IPS-NIHi7 (cell line): ENCODE measurements around the gene OR5L2.
"Not testable (repeated sequence)": the region's sequence is repeated elsewhere in the genome, so short reads cannot be mapped to it uniquely, and the experiment has no call there.

Experiments used
- DNase-seq: peaks from one replicate; pipeline ENCODE4 v3.0.0; 2012; ENCODE audit warnings: mixed read lengths; ENCODE audit errors: extremely low spot score

Gene OR5L2

DNA sequence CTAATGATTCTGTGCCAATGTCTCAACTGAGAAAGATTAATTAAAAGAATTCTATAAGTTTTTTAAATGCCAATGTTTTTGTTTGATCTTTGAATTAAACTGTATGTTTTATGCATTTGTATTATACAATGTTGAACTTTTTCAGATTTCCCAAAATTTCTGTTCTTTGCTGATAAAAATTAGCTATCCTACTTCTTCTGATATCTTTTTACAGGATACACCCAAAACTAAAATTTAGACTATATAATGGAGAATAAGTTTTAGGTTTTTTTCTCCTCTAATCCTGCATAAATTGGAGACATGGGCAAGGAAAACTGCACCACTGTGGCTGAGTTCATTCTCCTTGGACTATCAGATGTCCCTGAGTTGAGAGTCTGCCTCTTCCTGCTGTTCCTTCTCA lies at the start of gene OR5L2:
Gene OR5L2, plus strand, starts transcription at position 301 of the 400 bp plus-strand sequence. Its CDS starts 0 bp downstream, at position 301.
- no peak for DNase-seq

DNA sequence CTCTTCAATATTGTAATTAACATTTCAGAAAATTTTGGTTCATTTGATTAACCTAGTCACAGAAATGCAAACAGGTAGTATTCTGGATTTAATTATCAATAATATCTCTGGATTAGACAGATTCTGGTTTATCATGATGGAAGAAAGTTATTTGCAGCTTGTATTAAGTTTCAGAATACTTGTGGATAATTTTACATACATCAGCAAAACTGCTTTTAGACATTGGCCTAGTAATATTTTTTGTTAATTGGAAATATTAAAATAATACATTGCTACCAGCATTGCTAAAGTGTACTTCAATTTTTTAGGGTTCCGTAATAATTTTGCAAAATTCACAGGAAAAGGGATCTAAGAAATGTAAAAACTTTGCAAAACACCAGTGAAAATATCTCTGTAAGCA lies 35.4 kb upstream of the OR5L2 start:
- no peak for DNase-seq

DNA sequence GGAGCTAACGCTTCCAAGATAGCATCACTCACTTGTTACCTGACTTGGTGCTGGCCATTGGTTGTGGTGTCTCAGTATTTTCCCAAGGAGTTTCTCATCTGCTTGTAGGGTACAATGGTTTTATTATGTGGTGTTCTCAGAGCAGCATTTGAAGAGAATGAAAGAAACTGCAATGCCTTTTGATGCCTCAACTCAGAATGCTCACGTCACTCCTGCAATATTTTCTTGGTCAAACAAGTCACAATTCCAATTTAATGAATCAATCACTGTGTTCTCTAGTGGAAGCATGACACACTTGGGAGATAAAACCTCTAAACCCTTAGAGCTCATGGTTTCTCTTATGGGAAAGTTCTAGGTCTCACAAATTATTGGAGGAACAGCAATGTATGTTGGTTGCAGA lies 33.7 kb upstream of the OR5L2 start:
- DNase-seq, result no peak

DNA sequence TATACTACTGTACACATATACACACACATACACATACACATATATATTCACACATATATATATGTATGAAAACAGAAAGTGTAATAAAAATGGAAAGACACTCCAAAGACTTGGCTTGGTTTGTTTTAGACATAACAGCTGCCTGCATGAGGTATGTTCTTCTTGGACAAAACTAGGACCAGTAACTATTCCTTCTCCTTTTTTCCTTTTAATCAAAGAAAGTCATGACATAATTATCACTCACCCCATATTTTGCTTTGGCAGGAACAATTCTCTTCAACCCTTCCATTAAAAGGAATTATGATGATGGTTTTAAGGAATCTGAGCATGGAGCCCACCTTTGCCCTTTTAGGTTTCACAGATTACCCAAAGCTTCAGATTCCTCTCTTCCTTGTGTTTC lies 31.8 kb upstream of the OR5L2 start, which contains the start of gene OR5D14:
Gene OR5D14, plus strand, starts transcription at position 301 of the 400 bp plus-strand sequence. Its CDS starts 0 bp downstream, at position 301.
- no peak for DNase-seq

DNA sequence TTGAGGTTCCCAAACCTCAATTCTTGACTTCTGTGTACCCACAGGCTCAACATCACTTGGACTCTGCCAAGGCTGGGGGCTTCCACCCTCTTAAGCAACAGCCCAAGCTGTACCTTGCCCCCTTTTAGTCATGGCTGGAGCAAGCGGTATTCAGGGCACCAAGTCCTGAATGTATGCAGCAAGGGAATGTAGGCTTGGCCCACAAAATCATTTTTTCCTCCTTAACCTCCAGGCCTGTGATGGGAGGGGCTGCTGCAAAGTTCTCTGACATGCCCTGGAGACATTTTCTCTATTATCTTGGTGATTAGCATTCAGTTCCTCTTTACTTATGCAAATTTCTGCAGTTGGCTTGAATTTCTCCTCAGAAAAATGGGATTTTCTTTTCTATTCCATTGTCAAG lies 20.8 kb upstream of the OR5L2 start:
- no peak for DNase-seq

DNA sequence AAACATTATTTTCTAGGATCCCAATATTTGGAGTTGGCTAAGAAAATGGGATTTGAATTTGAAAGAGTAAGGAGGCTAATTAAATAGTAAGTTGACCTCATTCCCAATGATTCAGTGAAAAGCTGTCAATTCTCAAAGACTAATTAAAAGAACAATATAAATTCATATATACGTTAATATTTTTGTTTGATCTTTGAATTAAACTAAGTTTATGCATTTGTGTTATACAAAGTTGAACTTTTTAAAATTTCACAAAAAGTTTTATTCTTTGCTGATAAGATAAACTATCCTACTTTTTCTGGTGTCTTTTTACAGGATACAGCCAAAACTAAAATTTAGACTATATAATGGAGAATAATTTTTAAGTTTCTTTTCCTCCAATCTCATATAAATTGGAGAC lies 16.0 kb upstream of the OR5L2 start, which contains the start of gene OR5L1:
Gene OR5L1, plus strand, starts transcription at position 301 of the 400 bp plus-strand sequence. CDS start 100 bp downstream, outside the sequence.
- no peak for DNase-seq

DNA sequence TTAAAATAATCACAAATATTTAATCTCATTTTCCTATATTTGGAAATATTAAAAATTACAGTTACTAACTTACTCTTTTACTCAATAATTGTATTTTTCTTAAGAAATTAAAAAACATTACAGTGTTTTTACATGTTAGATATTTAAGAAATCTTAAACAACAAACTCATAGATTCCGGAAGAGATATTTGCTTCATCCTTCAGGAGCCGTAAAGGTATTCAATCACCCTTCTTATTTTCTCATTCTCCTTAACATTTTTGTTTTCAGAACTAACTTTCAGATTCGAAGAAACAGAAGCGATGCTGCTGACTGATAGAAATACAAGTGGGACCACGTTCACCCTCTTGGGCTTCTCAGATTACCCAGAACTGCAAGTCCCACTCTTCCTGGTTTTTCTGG lies 7.7 kb upstream of the OR5L2 start, which contains the start of gene OR5D18:
Gene OR5D18, plus strand, starts transcription at position 301 of the 400 bp plus-strand sequence. Its CDS starts 0 bp downstream, at position 301.
- no peak for DNase-seq

DNA sequence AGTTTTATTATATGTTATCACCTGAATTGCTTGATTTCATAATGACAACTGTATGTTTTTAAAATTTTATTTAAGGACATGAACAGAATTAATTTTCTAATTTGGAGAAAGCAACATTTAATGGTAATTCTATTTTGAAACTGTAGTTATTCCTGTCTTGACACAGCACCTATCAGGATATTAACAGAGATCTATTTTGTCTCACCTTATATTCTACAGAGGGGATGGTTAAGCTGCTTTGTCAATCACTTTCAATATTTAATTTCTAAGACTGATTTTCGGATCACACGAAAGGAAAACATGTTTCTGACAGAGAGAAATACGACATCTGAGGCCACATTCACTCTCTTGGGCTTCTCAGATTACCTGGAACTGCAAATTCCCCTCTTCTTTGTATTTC lies 11.4 kb downstream of the OR5L2 start, which contains the start of gene OR5D16:
Gene OR5D16, plus strand, starts transcription at position 301 of the 400 bp plus-strand sequence. Its CDS starts 0 bp downstream, at position 301.
- DNase-seq, result no peak

DNA sequence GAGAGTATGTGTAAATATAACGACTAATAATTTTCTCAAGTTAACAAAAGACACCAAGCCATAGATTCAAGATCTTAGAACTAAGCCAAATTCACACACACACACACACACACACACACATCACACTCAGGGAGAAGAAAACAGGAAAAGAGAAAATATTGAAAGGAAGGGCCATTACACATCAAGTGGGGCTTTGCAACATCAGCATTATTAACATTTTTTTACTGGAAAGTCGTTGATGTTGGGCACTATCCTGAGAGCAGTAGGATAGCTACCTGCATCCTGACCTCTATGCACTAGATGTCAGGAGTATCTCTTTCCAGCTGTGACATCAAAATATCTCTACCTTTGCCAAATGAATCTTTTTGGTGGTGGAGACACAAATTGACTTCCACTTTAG lies 20.4 kb downstream of the OR5L2 start:
- DNase-seq, result no peak

DNA sequence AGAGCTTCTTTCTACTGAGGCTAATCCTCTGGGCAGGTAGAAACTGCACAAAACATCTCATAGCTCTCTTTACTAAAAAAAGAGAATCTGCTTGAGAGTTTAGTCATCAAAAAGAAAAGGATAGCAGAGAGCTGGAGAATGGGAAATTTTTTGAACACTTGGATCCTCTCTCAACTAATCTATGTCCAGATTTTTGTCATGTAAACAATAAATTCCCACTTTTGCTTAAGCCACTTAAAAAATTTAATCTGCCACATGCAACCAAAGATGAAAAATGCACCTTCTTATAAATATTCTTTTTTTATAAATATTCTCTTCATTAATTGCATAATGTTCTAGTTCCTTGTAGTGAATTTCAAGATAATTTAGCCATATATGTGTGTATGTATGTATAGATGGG lies 22.0 kb downstream of the OR5L2 start:
- no peak for DNase-seq

DNA sequence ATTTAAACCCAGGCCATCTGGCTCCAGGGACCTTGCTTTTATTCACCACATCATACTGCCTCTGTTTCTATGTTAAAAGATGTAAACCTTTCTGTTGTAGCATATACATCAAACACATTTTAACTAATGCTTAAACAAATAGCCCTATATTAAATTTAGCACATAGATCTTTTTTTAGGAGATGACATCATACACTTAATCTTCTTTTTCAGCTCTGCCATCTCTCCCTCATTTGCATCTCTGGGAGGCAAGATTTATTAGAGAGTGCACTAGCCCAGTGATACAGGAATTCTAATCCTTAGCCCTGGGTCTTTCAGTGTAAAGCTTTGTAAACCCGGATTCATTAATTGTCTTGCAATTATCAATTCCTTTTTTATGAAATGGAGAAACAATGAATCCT lies 25.1 kb downstream of the OR5L2 start:
- no peak for DNase-seq

DNA sequence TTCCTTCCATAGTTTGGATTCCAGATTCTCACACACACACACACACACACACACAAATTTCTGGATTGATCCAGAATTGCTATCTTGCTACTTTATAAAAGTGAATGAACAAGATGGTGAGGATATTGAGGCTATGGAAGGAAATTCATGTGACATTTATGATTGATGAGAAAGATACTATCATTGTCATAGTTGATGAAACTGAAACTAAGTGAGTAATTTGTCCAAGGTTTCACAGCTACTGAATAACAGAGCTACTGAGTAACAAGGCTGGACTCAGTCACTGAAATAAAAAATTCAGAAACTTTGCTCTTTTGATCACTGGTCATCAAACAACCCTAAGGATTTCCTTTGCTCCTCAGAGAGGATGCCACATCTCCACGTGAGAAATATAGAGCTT lies 27.7 kb downstream of the OR5L2 start:
- no peak for DNase-seq

DNA sequence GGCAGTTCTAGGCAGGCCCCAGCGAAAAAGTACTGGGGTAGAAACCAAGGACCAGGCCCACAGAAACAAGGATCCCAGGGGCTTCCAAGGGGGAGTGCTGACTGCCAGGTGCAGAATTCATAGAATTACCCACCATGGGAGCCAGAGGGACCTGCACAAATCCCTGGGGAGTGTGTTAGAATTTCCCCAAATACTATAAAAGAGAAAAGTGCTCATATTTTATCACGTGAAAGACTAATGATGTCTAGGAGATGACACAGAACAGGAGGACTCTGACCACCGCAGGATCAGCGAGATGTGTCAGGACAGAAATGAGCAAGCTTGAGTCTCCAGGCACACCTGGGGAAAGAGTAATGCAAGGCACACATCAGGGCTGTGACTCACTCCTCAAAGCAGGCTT lies 40.3 kb downstream of the OR5L2 start:
- not testable (repeated sequence) for DNase-seq

DNA sequence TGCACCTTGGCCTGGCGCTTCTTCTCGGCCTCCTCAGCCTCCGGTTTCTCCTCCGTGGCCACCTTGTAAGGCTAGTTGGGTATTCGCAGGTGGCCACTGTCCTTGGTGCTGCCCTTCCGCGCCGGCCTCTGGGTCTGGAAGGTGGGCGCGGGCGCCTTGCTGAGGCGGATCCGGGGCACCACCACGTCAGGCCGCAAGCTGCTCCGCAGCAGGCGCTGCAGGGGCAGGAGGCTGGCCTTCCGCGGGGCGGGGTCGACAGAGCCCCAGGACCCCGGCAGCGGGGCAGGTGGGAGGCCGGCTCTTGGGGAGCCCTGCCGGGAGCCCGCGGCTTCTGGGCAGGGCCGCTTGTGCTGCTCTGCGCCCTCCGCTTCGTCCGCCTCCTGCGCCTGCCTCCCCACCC lies 45.7 kb downstream of the OR5L2 start:
- DNase-seq, result not testable (repeated sequence)

DNA sequence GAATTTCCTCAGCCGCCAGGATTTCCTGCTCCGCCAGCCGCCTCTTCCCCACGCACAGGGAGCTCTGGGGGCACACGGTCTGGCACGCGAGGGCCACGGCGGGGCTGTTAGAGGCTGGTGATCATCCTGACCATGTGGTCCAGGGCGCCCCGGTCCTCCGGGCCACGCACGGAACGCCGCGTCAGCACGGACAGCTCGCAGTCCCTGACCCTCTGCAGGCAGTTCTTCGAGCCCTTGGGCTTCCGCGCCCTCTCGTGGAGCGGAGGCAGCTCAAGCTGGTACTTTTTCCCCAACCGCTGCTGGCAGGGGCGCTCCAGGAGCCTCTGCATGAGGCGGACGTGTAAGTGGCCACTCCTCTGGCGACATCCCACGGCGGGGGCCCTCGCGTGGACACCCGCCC lies 46.1 kb downstream of the OR5L2 start:
- DNase-seq, result not testable (repeated sequence)
